G401 (cell line): ENCODE data around the gene ADCY1. TPM values are rescaled to one million over a fixed set of nuclear protein-coding genes. Genes with fewer than 3 reads are reported as not detected.

Source experiments
- DNase-seq: peaks from one replicate; pipeline ENCODE4 v3.0.0-alpha.2; 2015; ENCODE audit warnings: low spot score
- in situ Hi-C: cut with HindIII; loops from 2 replicates; pipeline ENCODE4 v1.10.0; 2016; ENCODE audit warnings: low sequenced_read_pairs, mixed read lengths
- total RNA-seq: library from RNA; depleted of rRNA; stranded (reverse); fragments of >200 nt; shearing (Covaris generic); gene quantifications from 2 replicates; pipeline ENCODE4 v1.2.3, GENCODE V29; 2014

Gene ADCY1
- total RNA-seq, 1 experiment from 2014 or later: 0.14 TPM

GRCh38 chr7:45699726-45700390 lies 125.7 kb downstream of the ADCY1 start:
- no peak for DNase-seq
- in situ Hi-C loops: no loop called here

GRCh38 chr7:45700556-45700955 lies 126.4 kb downstream of the ADCY1 start:
- DNase-seq: no peak

GRCh38 chr7:45701701-45702510 lies 127.7 kb downstream of the ADCY1 start:
- in situ Hi-C loops: no loop called here
- DNase-seq: no peak

More at GRCh38 chr7:45700556-45700955, 126.4 kb downstream of the ADCY1 start:
- in situ Hi-C loops: no loop called here

DNA sequence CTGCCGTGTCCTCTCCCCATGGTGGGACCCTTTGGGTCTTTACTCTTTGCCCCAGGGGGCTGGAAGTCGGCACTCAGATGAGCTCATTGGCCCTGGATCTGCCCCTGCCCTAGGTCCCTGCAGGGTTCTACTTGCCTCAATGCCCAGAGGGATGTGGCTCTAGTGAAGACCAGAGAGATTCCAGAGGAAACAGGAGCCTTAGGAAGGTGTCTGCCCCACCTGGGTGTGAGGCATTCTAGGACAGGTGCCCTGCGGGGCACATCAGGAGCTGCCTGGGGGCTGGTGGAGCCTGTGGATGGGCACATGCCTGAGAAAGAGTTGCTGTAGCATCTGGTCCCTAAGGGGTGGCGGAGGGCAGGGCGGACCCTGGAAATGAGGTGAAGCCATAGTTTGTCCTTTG lies 128.6 kb downstream of the ADCY1 start:
- DNase-seq: no peak
- in situ Hi-C loops: no loop called here

DNA sequence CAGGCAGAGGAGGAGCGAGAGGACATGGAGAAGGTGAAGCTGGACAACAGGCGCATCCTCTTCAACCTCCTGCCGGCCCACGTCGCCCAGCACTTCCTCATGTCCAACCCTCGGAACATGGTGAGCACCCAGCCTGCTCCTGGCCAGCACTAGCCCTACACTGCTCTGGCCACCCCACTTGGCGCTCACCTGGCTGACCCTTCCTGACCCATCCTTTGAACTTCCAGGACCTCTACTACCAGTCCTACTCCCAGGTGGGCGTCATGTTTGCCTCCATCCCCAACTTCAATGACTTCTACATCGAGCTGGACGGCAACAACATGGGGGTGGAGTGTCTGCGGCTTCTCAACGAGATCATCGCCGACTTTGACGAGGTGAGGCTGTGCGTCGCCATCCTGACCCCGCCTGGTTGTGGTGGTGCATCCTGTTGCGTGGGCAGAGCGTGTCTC lies 129.2 kb downstream of the ADCY1 start:
- no peak for DNase-seq
- in situ Hi-C loops: no loop called here

GRCh38 chr7:45703911-45704682 lies 129.9 kb downstream of the ADCY1 start:
- DNase-seq: no peak
- in situ Hi-C loops: no loop called here

DNA sequence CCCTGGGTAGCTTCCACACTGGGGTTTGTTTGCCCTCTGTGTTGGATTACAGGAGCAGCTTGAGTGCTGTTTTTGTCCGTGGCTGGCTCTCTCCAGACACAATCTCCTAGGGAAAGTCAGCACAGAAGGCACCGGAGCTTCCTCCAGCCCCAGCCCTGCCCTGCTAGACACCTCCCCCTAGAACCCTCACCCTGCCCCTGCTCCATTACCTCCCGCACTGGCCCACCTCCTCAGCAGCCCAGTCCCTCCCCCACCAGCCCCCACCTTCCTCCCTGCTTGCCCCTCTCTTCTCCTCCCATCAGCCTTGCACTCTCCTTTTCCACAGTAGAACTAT lies 130.5 kb downstream of the ADCY1 start:
- DNase-seq: no peak
- in situ Hi-C loops: no loop called here

DNA sequence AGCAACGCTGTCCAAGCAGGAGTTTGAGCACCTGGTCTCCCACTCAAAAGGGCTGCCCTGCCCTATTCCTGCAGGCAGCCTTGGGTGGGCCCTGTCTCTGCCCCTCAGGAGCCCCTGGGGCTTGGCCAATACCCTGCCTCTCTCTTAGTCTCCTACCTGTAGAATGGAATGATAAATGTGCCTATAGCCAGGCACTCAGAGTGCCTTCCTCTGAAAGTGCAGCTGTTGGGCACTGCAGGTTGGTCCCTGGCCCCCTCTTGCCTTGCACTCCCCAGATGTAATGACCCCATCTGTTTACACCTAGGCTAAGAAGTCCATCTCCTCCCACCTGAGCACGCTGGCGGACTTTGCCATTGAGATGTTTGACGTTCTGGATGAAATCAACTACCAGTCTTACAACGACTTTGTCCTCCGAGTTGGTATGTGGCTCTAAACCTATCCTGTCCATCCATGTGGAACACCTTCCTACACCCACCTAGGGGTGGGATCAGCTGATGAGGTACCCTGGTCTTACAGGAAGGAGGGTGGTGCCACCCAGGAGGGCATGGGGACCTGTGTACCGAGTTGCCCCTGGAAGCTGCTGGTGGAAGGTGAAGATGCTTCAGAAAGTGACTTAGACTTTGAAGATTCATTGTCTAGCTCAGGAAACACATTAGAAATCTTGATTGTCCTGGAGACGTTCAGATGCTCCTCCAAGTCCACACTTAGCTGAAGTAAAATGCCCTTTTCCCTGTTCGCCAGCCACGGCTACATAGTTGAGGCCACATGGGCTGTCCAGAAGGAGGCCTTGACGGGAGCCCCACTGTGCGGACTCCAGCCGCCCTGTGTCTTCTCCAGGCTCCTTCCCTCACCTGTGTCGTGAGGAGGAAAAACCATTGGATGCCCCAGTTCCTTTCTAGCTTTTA lies 134.1 kb downstream of the ADCY1 start:
- in situ Hi-C loops: no loop called here
- DNase-seq: no peak

- in situ Hi-C loops: no loop called here
- no peak for DNase-seq
Measured at GRCh38 chr7:45709168-45710042, 135.2 kb downstream of the ADCY1 start.

- no peak for DNase-seq
- in situ Hi-C loops: no loop called here
Measured at GRCh38 chr7:45710271-45711160, 136.3 kb downstream of the ADCY1 start.

GRCh38 chr7:45711161-45711490 lies 137.0 kb downstream of the ADCY1 start:
- DNase-seq: no peak
- in situ Hi-C loops: no loop called here

DNA sequence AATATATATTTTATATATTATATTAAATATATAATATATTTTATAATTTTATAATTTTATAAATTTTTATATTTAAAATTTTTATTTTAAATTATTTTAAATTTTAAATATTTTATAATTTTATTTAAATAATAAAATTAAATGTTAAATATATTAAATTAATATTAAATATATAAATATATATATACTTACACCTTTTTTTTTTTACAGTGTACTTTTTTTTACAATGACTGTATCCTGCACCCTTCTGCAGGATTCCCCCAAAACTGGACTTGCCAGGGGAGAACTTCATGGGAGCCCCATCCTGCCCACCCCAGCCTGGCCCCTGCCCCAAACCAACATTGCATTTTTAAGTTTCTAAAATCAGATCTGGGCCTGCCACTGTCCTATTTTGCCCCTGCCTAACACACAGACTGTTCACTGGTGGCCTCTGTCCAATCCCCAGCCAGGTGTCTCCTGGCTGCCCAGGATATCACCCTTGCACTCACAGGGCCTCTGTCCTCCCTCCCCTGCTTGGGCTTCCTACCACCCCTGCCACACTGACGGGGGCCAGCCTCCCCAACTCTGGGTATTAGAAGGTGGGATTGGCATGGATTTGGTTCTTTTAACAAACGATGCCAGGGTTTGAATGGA lies 138.0 kb downstream of the ADCY1 start:
- no peak for DNase-seq
- in situ Hi-C loops: no loop called here

GRCh38 chr7:45712872-45713668 lies 138.9 kb downstream of the ADCY1 start:
- in situ Hi-C loops: no loop called here
- DNase-seq: no peak

DNA sequence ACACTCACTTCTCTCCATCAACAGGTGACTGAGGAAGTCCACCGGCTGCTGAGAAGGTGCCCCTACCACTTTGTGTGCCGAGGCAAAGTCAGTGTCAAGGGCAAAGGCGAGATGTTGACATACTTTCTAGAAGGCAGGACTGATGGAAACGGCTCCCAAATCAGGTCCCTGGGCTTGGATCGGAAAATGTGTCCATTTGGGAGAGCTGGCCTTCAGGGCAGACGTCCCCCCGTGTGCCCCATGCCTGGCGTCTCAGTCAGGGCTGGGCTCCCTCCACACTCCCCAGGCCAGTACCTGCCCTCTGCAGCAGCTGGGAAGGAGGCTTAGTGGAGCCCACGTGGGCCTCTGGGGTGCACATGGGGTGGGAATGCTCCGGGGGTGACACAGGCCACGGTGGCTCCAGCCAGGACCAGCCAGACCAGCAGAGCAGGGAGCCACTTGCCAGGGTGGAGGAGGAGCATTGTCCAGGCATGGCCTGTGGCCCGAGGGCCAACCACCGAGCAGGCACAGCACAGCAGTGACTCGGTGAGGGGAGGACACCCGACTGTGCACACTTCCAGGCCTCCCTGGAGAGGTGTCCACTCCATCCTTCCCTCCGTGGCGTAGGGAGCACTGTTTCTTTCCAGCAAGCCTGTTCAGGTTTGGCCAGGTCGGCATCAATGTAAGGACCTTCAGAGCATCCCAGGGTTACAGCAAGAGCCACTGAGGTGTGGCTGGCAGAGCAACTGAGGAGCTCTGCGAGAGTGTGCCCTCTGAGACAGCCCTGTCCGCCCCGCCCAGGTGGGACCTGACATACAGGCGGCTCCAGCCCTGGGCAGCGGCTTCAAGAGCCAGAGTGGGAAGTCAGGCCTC lies 139.7 kb downstream of the ADCY1 start:
- in situ Hi-C loops: no loop called here

GRCh38 chr7:45714521-45714820 lies 140.3 kb downstream of the ADCY1 start:
- no peak for DNase-seq
- in situ Hi-C loops: no loop called here

More for the DNA sequence above, 139.7 kb downstream of the ADCY1 start:
- no peak for DNase-seq
